AG09319 (cell line): ENCODE data around the gene FLNB.

Source experiments
- DNase-seq: peaks from one replicate; pipeline ENCODE4 v3.0.0-alpha.2; 2010; ENCODE audit warnings: low read depth; ENCODE audit errors: extremely low read depth
- CTCF ChIP-seq: IDR thresholded peaks from 2 replicates; pipeline ENCODE4 v1.5.1; 2011; ENCODE audit warnings: low read depth, mild to moderate bottlenecking, inconsistent platforms, low read length, moderate library complexity

Gene FLNB

GRCh38 chr3:58135712-58136543 lies 127.7 kb downstream of the FLNB start:
- DNase-seq = no peak
- TF ChIP-seq CTCF = peak; percentile 30

GRCh38 chr3:58137306-58137705 lies 129.1 kb downstream of the FLNB start:
- no peak for DNase-seq
- TF ChIP-seq CTCF = no peak

GRCh38 chr3:58141766-58142345 lies 133.6 kb downstream of the FLNB start:
- TF ChIP-seq CTCF = no peak

GRCh38 chr3:58143417-58144055 lies 135.3 kb downstream of the FLNB start:
- TF ChIP-seq CTCF = no peak
- DNase-seq = no peak

More at GRCh38 chr3:58141766-58142345, 133.6 kb downstream of the FLNB start:
- DNase-seq = no peak

GRCh38 chr3:58144478-58145325 lies 136.5 kb downstream of the FLNB start:
- no peak for DNase-seq
- TF ChIP-seq CTCF = no peak

- no peak for DNase-seq
- TF ChIP-seq CTCF = no peak
Measured at GRCh38 chr3:58148049-58148448, 139.8 kb downstream of the FLNB start.
